ENCODE data around the gene EDC3. TPM values are rescaled to one million over a fixed set of nuclear protein-coding genes. Genes with fewer than 3 reads are reported as not detected.

Gene EDC3
- total RNA-seq, 2 donors from 2014 or later, result 20.6 to 36.8 TPM

- no peak for TF ChIP-seq POLR2AphosphoS5 (IDR thresholded peaks at IDR 0.05)
- no peak for TF ChIP-seq POLR2A (IDR thresholded peaks at IDR 0.05)
- TF ChIP-seq CTCF (IDR thresholded peaks at IDR 0.05), result no peak
These were observed 110.0 kb downstream of the EDC3 start for GRCh38 chr15:74585857-74586256.

GRCh38 chr15:74585191-74585590, 110.6 kb downstream of the EDC3 start:
- no peak for DNase-seq (ENCODE audit: low spot score)
- no peaks in the 10 kb centered on the region for H3K4me1 ChIP-seq (replicated peaks)
- no peak overlapping the region for H3K27ac ChIP-seq
- TF ChIP-seq CTCF (IDR thresholded peaks at IDR 0.05) (no peak), POLR2AphosphoS5 (IDR thresholded peaks at IDR 0.05) (no peak), POLR2A (IDR thresholded peaks at IDR 0.05) (no peak)
- no peaks in the 10 kb centered on the region for H3K27me3 ChIP-seq (replicated peaks; ENCODE audit: insufficient read depth)
- WGBS, result 34% methylated on average over 3 of the region's 3 CpGs
- no peak overlapping the region for H3K4me3 ChIP-seq
- H3K36me3 ChIP-seq, result no peaks in the 10 kb centered on the region
- no peaks in the 10 kb centered on the region for H3K9me3 ChIP-seq
- intact Hi-C loops (cut with DNase I), result no loop called here

More at GRCh38 chr15:74585857-74586256, 110.0 kb downstream of the EDC3 start:
- DNase-seq (ENCODE audit: low spot score), result no peak
- Histone ChIP-seq H3K27ac (no peak overlapping the region), H3K36me3 (no peaks in the 10 kb centered on the region), H3K4me3 (no peak overlapping the region), H3K27me3 (replicated peaks; ENCODE audit: insufficient read depth) (no peaks in the 10 kb centered on the region), H3K4me1 (replicated peaks) (no peaks in the 10 kb centered on the region), H3K9me3 (no peaks in the 10 kb centered on the region)
- intact Hi-C loops (cut with DNase I), result no loop called here
- 83% methylated on average over 9 of the region's 9 CpGs for WGBS

GRCh38 chr15:74584779-74585178, 111.0 kb downstream of the EDC3 start:
- Histone ChIP-seq H3K4me1 (replicated peaks) (no peaks in the 10 kb centered on the region), H3K27ac (no peak overlapping the region), H3K27me3 (replicated peaks; ENCODE audit: insufficient read depth) (no peaks in the 10 kb centered on the region), H3K4me3 (no peak overlapping the region), H3K9me3 (no peaks in the 10 kb centered on the region), H3K36me3 (no peaks in the 10 kb centered on the region)
- intact Hi-C loops (cut with DNase I), result no loop called here
- 12% methylated on average over 4 of the region's 4 CpGs for whole genome bisulfite sequencing
- TF ChIP-seq CTCF (IDR thresholded peaks at IDR 0.05) (no peak), POLR2AphosphoS5 (IDR thresholded peaks at IDR 0.05) (no peak), POLR2A (IDR thresholded peaks at IDR 0.05) (no peak)
- no peak for DNase-seq (ENCODE audit: low spot score)

- Histone ChIP-seq H3K27me3 (replicated peaks; ENCODE audit: insufficient read depth) (no peaks in the 10 kb centered on the region), H3K36me3 (peaks cover 0 to under 1% of the 10 kb centered on the region in 2 donors), H3K27ac (no peak overlapping the region), H3K4me1 (replicated peaks) (no peaks in the 10 kb centered on the region), H3K9me3 (no peaks in the 10 kb centered on the region), H3K4me3 (no peak overlapping the region)
- DNase-seq (ENCODE audit: low spot score), result no peak
- intact Hi-C loops (cut with DNase I), result no loop called here
- TF ChIP-seq POLR2AphosphoS5 (IDR thresholded peaks at IDR 0.05) (no peak), CTCF (IDR thresholded peaks at IDR 0.05) (no peak), POLR2A (IDR thresholded peaks at IDR 0.05) (no peak)
- WGBS, result 46% methylated on average over 2 of the region's 2 CpGs
These were observed 111.6 kb downstream of the EDC3 start for GRCh38 chr15:74584204-74584603.

Other genes with a start within 250 kb of the EDC3 start
- gene UBL7, start 234.9 kb downstream of the EDC3 start, total RNA-seq, result 10 to 100 TPM; 83.1 to 85.2 TPM
- gene ARID3B, start 154.8 kb downstream of the EDC3 start, total RNA-seq, result 10 to 100 TPM in 1 of 2 donors, 1 to 10 TPM in 1; 5.1 to 36.7 TPM
- gene CLK3, start 80.2 kb downstream of the EDC3 start, total RNA-seq, result 100 to 1,000 TPM; 140 to 180 TPM
- 1 to 10 TPM in 1 of 2 donors, under 1 TPM in 1; 0.57 to 6.9 TPM for gene CYP1A1, start 29.5 kb upstream of the EDC3 start, total RNA-seq
- under 1 TPM in 1 of 2 donors, not detected in 1; 0.46 TPM for gene CYP1A2, start 52.8 kb upstream of the EDC3 start, total RNA-seq
- 10 to 100 TPM; 45.3 to 57.0 TPM for gene CSK, start 86.1 kb upstream of the EDC3 start, total RNA-seq
- gene LMAN1L, start 116.8 kb upstream of the EDC3 start, total RNA-seq, result 100 to 1,000 TPM; 219 to 229 TPM
- 10 to 100 TPM; 40.5 to 59.8 TPM for gene CPLX3, start 130.6 kb upstream of the EDC3 start, total RNA-seq
- 10 to 100 TPM; 44.6 to 98.5 TPM for gene ULK3, start 147.1 kb upstream of the EDC3 start, total RNA-seq
- 100 to 1,000 TPM; 101 to 103 TPM for gene SCAMP2, start 177.3 kb upstream of the EDC3 start, total RNA-seq
- 10 to 100 TPM; 48.5 to 91.4 TPM for gene MPI, start 194.0 kb upstream of the EDC3 start, total RNA-seq
- 10 to 100 TPM; 66.0 to 71.1 TPM for gene FAM219B, start 210.8 kb upstream of the EDC3 start, total RNA-seq
- 100 to 1,000 TPM in 1 of 2 donors, 10 to 100 TPM in 1; 93.3 to 171 TPM for gene COX5A, start 242.0 kb upstream of the EDC3 start, total RNA-seq

Data from prostate gland (tissue), 2 donors.